K562 (cell line): Measurements from ENCODE around the gene IGSF21. TPM values are rescaled to one million over a fixed set of nuclear protein-coding genes. Genes with fewer than 3 reads are reported as not detected.

Source experiments
- ATAC-seq: fragments of 200-7000 bp; cut with Tn5 transposase; 3 replicates; pipeline ENCODE4 v1.9.1; 2020; ENCODE audit warnings: moderate library complexity
- BruUV-seq: library from RNA; stranded (reverse); fragments of 400-500 nt; replicated peaks from 2 replicates; lab custom pipeline; 2021; lab: Mats Ljungman, UMichigan
- CTCF ChIA-PET: fragments of 300-600 bp; formaldehyde crosslinking; extraction: SDS; loops from one replicate; lab custom pipeline; 2021; ENCODE audit warnings: low intra/inter-chr PET ratio; lab: Yijun Ruan, JAX
- POLR2A ChIA-PET: fragments of 300-600, 350-650 bp; sonication (Branson Sonifier 250); formaldehyde crosslinking; extraction: SDS; loops from one replicate; lab custom pipeline; 2021; ENCODE audit warnings: antibody characterized with exemption, inconsistent platforms; lab: Yijun Ruan, JAX
- DNase-seq, 4 experiments: peaks; one replicate each; pipeline versions ENCODE4 v3.0.0 to v3.0.0-alpha.2; 2011 to 2018; ENCODE audit warnings: low spot score in 3 of 4, mixed read lengths in 3 of 4; ENCODE audit errors: extremely low read depth in 1 of 4
- FAIRE-seq: peaks from 2 replicates; lab custom pipeline; 2011; peaks lifted over from hg19 to GRCh38; lab: Jason Lieb, UNC
- H2AFZ ChIP-seq: 2 replicates; pipeline ENCODE4 v1.6.0; 2011; ENCODE audit warnings: low read depth, low read length, control low read depth, inconsistent platforms
- H3K27ac ChIP-seq: fragments of 200-600 bp; 3 replicates; pipeline ENCODE4 v1.8.0; 2011; ENCODE audit warnings: low read depth, mild to moderate bottlenecking, control low read depth, inconsistent platforms, low read length, moderate library complexity, mixed read lengths; ENCODE audit errors: extremely low read depth
- H3K27me3 ChIP-seq, 2 experiments: fragments of 300-600 bp in 1 of 2; 2 replicates in 1 of 2; 3 replicates in 1 of 2; pipeline versions ENCODE4 v1.6.0 to v1.8.0; 2011; ENCODE audit warnings: inconsistent platforms in 2 of 2, low read length in 2 of 2, mild to moderate bottlenecking in 1 of 2, mixed read lengths in 1 of 2, moderate library complexity in 1 of 2; ENCODE audit not compliant: control insufficient read depth in 2 of 2, insufficient read depth in 2 of 2
- H3K36me3 ChIP-seq: fragments of 300-600 bp; 3 replicates; pipeline ENCODE4 v1.8.0; 2011; ENCODE audit warnings: mild to moderate bottlenecking, low read length, inconsistent platforms; ENCODE audit not compliant: control insufficient read depth, insufficient read depth
- H3K4me1 ChIP-seq, 2 experiments: fragments of 200-600 bp in 1 of 2; replicated peaks in 1 of 2; 2 replicates in 1 of 2; 3 replicates in 1 of 2; pipeline versions ENCODE4 v1.5.1 to v1.8.0; 2011; ENCODE audit warnings: inconsistent platforms in 2 of 2, low read length in 2 of 2, mild to moderate bottlenecking in 1 of 2, mixed read lengths in 1 of 2, moderate library complexity in 1 of 2; ENCODE audit not compliant: control insufficient read depth in 2 of 2, insufficient read depth in 2 of 2
- H3K4me2 ChIP-seq: 2 replicates; pipeline ENCODE4 v1.6.1; 2011; ENCODE audit warnings: low read length, control low read depth, inconsistent platforms, mixed read lengths; ENCODE audit not compliant: insufficient read depth
- H3K4me3 ChIP-seq: fragments of 200-600 bp; sonication (generic), shearing (Covaris generic); 2 replicates; pipeline ENCODE4 v1.5.1; 2016; ENCODE audit warnings: control low read depth, inconsistent platforms
- H3K79me2 ChIP-seq: fragments of 200-600 bp; 3 replicates; pipeline ENCODE4 v1.8.0; 2011; ENCODE audit warnings: low read length, inconsistent platforms; ENCODE audit not compliant: control insufficient read depth, insufficient read depth
- H3K9ac ChIP-seq, 2 experiments: 2 replicates each; pipeline versions ENCODE4 v1.6.0 to v1.6.1; 2011; ENCODE audit warnings: low read depth in 2 of 2, low read length in 2 of 2, control low read depth in 1 of 2, inconsistent platforms in 1 of 2, mild to moderate bottlenecking in 1 of 2, mixed read lengths in 1 of 2; ENCODE audit not compliant: insufficient read depth in 1 of 2
- H3K9me1 ChIP-seq: one replicate; pipeline ENCODE4 v1.6.0; 2011; ENCODE audit warnings: inconsistent platforms, mild to moderate bottlenecking, low read length, moderate library complexity; ENCODE audit not compliant: control insufficient read depth, insufficient read depth
- H3K9me3 ChIP-seq: replicated peaks from 2 replicates; pipeline ENCODE4 v1.5.1; 2011; ENCODE audit warnings: low read depth, low read length, inconsistent platforms; ENCODE audit not compliant: control insufficient read depth, insufficient read depth
- H4K20me1 ChIP-seq: replicated peaks from 2 replicates; pipeline ENCODE4 v1.6.1; 2011; ENCODE audit warnings: low read length, inconsistent platforms, mixed read lengths; ENCODE audit not compliant: control insufficient read depth, insufficient read depth
- NFRKB ChIP-seq: fragments of 450-650 bp; IDR thresholded peaks from 2 replicates; pipeline ENCODE4 v1.6.1; 2016; ENCODE audit warnings: low read depth
- ZBTB1 ChIP-seq: sonication (generic); formaldehyde crosslinking; IDR thresholded peaks from 2 replicates; pipeline ENCODE4 v1.8.1; 2023; ENCODE audit warnings: missing genetic modification reagents, low read depth, mild to moderate bottlenecking, borderline replicate concordance
- ZBTB26 ChIP-seq: fragments of 450-650 bp; formaldehyde crosslinking; IDR thresholded peaks from 2 replicates; pipeline ENCODE4 v1.4.0; 2022; ENCODE audit warnings: missing genetic modification characterization
- ZNF140 ChIP-seq: fragments of 250-450 bp; sonication (Bioruptor Pico); IDR thresholded peaks from 2 replicates; pipeline ENCODE4 v1.8.0; 2021; ENCODE audit warnings: moderate library complexity, mild to moderate bottlenecking, inconsistent platforms
- ZNF347 ChIP-seq: fragments of 450-650 bp; formaldehyde crosslinking; IDR thresholded peaks from 2 replicates; pipeline ENCODE4 v1.4.0; 2020; ENCODE audit warnings: low read depth, mild to moderate bottlenecking, moderate library complexity
- WGBS: fragments of 100-300 bp; shearing (Covaris generic); methylation state at CpG from one replicate; pipeline ENCODE4 v1.1.6; 2016; ENCODE audit warnings: low coverage, mixed read lengths; ENCODE audit not compliant: insufficient coverage; ENCODE audit errors: missing lambda C conversion rate; 5-methylcytosine and 5-hydroxymethylcytosine counted together
- in situ Hi-C: fragments of 300-500 bp; cut with MboI; formaldehyde crosslinking; loops from 4 replicates; pipeline ENCODE4 v1.15.0; 2018; ENCODE audit warnings: inconsistent platforms, mixed read lengths
- intact Hi-C: fragments of 100-400 bp; cut with micrococcal nuclease; formaldehyde crosslinking; loops from 2 replicates; pipeline ENCODE4 v1.14.2; 2022
- polyA plus RNA-seq, 8 experiments: library from polyadenylated mRNA; depleted of rRNA in 4 of 8; stranded (reverse) in 5 of 8; unstranded in 3 of 8; fragments of >200 nt; fragmentation: Nextera tagmentation in 2 of 8; fragmentation: Illumina TruSeq in 1 of 8; extraction: Ambion mirVana in 2 of 8; extraction: Trizol in 1 of 8; gene quantifications; 2 replicates each; pipeline versions ENCODE4 v1.2.1 to v1.2.3, GENCODE V29; 2011 to 2014; ENCODE audit warnings: inconsistent platforms in 1 of 8, missing spikeins in 1 of 8
- total RNA-seq, 7 experiments: library from RNA; depleted of rRNA in 6 of 7; stranded (reverse); fragments of >200 nt in 6 of 7; fragmentation: Illumina TruSeq in 2 of 7; extraction: Trizol in 2 of 7; gene quantifications; 2 replicates each; pipeline versions ENCODE4 v1.2.1 to v1.2.3, GENCODE V29; 2011 to 2021; ENCODE audit warnings: low replicate concordance in 1 of 7
- TF ChIP-seq, protein P1 (sequence below): sonication (generic); formaldehyde crosslinking; IDR thresholded peaks from 2 replicates; pipeline ENCODE4 v1.9.0; 2022; ENCODE audit warnings: mild to moderate bottlenecking, missing genetic modification reagents

Gene IGSF21
- total and polyA plus RNA-seq, 9 of the 15 experiments (the other 6 are each of a cell fraction or from before 2014, with no cell fraction given), result not detected

GRCh38 chr1:18157352-18157751 lies 49.8 kb downstream of the IGSF21 start:
- 1% methylated on average over 9 of the region's 10 CpGs for WGBS
- Histone ChIP-seq H3K27ac (no peak overlapping the region), H3K4me2 (no peak overlapping the region), H3K79me2 (no peaks in the 10 kb centered on the region), H2AFZ (no peak overlapping the region), H3K9me3 (no peaks in the 10 kb centered on the region), H3K27me3 (peaks cover 6 to 37% of the 10 kb centered on the region in 2 experiments; a peak in 3 of 5 replicates), H3K9me1 (no peaks in the 10 kb centered on the region), H4K20me1 (peaks cover 3% of the 10 kb centered on the region; the same call in 1 of the 2 replicates), H3K36me3 (no peaks in the 10 kb centered on the region), H3K4me3 (no peak overlapping the region), H3K9ac (no peak overlapping the region), H3K4me1 (no peaks in the 10 kb centered on the region)
- TF ChIP-seq ZNF140 (no peak), ZBTB26 (no peak), NFRKB (no peak), ZBTB1 (CRISPR knock-in tag) (no peak), ZNF347 (CRISPR knock-in tag) (no peak)
- TF ChIP-seq, protein P1, sequence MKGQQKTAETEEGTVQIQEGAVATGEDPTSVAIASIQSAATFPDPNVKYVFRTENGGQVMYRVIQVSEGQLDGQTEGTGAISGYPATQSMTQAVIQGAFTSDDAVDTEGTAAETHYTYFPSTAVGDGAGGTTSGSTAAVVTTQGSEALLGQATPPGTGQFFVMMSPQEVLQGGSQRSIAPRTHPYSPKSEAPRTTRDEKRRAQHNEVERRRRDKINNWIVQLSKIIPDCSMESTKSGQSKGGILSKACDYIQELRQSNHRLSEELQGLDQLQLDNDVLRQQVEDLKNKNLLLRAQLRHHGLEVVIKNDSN, result no peak
- no TSS peak for BruUV-seq
- FAIRE-seq (no peak), DNase-seq (no peak), ATAC-seq (no peak)
- in situ Hi-C loops (no loop called here), intact Hi-C loops (no loop called here)
- CTCF ChIA-PET, result no interaction called here
- POLR2A ChIA-PET, result no interaction called here
